Measurements from ENCODE around the gene RXRA.

RXRA gene

DNA sequence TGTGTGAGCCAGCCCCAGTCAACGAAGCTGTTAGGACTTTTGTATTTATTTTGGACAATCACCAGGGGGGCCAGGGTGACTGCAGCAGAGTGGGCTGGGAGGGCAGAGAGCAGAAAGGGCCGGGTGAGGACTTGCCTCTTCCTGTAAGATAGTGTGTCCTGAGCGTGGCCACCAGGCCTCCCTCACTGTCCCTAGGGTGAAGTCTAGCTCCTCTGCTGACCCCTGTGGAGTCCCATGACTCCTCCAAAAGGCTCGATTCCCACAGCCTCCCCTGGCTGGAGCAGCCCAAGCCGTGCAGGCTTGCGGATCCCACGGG, 147.8 kb downstream of the RXRA start:
- no peak for DNase-seq (ENCODE audit: low spot score)

DNA sequence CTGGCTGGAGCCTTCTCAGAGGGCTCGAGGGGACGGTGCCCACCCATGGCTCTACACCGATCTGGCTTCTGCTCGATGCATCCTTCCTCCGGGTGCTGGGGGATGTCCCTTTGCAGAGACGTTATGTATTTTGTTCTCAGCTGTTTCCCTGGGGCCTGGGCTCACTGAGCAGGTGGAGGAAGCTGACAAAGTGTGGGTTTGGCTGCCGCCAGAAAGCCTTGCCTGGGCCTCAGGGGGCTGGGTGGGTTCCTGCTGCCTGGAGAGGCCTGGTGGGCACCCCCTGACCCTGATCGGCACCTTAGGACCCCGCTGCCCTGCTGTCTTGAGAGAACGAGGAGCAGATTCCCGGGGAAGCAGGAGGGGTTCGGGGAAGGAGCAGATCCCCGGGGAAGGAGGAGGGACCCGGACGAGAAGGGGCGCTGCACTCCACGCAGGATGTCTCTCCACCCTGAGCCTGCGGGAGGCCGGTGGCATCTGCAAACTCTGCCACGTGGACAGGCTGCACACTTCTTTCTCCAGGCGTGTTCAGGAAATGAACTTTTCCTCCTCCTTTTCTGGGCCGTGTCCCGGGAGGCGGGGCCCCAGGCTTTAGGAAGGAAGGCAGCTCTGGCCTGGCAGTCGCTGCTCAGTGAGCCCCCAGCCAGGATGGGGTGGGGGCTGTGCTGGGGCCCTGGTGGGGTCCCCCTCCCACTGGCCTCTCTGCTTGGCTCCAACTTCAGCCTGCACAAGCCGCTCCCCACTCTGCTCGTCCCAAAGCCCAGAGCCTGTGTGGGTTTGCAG, 148.9 kb downstream of the RXRA start:
- DNase-seq (ENCODE audit: low spot score), result no peak

DNA sequence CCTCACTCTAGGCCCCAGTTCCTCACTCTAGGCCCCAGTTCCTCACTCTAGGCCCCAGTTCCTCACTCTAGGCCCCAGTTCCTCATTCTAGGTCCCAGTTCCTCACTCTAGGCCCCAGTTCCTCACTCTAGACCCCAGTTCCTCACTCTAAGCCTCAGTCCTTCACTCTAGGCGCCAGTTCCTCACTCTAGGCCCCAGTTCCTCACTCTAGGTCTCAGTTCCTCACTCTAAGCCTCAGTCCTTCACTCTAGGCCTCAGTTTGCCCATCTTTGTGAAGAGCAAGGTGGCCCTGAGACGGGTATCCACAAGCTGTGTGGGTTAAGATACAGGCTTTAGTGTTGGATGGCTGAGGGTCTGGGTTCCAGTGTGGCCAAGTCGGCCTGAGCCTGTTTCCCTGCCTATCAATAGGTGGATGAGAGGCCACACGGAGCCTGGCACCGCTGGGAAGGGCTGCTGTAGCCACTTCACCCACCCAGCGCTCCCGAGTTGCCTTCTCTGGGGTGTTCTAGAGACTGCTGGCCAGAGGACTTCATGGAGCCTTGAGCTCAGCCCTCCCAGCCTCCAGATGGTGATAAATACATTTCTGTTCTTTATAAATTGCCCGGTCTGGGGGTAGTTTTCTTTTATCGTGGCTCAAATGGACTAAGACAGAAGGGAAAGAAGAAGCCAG, 150.2 kb downstream of the RXRA start:
- no peak for DNase-seq (ENCODE audit: low spot score)

DNA sequence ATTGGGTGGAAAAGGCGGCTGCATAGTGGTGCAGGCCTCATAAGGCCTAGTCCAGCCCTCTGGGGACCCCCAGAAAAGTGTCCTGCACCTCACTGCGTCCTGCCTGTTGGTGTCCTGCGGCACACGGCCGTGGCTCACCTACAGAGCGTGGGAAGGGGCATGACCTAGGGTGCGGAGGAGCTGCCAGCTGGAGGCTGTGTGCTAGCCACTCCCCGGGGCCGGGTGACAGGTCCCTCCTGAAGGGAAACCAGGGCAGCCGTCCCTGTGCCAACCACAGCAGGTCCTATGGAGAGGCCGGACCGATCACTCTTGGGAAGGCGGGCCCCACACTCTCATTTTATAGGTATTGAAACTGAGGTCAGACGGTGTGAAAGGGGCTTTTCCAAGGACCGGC, 150.7 kb downstream of the RXRA start:
- DNase-seq (ENCODE audit: low spot score), result no peak

DNA sequence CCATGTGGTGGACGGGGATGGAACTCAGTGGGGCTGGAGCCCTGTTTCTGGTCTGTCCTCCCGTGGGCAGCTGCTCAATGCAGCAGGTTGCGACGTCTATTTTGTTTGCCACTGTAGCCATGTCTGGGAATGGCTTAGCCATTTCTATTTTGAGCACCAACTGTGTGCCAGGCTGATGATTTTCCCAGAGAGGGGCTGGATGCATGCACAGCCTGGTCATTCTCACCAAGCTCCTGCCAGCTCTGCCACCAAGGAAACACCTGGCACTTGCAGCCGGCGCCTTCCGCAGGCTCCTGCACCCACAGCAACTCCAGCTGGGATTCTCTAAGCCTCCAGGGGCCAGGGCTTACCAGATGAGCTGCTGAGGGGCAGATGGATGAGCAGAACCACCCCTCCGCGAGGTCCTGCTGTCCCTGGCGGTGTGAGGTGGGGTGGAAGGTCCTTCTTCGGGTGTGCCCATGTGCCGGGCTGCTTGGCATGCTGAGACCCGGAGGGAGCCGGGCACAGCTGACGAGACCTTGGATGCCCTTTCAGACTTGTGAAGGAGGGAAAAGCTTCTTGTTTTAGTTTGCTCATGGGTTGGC, 151.2 kb downstream of the RXRA start:
- no peak for DNase-seq (ENCODE audit: low spot score)

DNA sequence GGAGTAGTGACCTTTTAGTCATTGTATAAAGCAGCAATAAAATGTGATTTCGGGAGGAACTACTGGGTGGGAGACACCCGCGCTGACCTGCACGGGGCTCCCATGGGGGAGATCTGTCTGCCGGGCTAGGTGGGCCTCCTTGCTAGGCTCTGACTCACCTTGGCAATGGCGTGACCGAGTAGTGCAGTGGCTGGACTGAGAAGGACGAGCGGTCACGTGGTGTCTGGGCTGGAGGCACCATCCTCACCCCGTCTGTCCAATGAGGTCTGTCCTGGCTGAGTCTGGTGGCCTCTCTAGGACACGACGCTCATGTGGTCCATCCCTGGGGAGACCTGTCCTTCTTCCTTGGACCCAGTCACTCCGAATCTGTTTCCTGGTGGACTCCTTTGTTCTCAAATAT, 151.7 kb downstream of the RXRA start:
- no peak for DNase-seq (ENCODE audit: low spot score)

DNA sequence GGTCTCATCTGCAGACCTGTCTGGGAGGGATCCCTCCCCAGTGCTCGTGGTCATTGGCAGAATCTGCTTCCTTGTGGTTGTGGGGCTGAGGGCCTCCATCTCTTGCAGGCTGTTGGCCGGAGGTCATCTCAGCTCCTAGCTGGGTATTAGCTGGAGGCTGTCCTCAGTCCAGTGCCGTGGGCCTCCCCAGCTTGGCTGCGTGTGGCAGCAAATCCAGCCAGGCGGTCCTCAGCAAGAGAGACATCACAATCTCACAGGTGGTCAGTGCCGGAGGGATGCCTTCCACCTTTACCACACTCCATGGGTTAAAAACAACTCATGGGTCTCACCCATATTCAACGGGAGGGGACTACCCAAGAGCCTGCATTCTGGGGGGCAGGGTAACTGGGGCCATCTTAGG, 155.5 kb downstream of the RXRA start:
- no peak for DNase-seq (ENCODE audit: low spot score)

DNA sequence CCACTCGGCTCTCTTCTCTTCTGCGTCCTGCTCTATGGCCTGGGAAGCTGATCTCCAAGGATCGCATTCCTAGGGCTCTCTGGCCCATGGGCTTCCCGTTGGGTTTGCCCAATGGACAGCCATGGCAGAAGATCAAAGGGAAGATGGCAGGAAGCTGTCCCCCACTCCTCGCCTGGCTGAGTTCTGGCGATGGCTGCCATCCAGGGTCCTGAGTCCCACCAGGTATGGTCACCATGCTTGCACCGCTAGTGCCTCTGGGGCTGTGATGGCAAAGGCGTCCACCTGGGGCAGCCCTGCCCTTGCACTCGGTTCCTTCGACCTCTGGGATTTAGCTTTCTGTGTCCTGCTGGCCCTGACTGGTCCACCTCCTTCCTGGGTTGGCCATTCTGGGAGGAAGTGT, 156.0 kb downstream of the RXRA start:
- DNase-seq (ENCODE audit: low spot score), result no peak

DNA sequence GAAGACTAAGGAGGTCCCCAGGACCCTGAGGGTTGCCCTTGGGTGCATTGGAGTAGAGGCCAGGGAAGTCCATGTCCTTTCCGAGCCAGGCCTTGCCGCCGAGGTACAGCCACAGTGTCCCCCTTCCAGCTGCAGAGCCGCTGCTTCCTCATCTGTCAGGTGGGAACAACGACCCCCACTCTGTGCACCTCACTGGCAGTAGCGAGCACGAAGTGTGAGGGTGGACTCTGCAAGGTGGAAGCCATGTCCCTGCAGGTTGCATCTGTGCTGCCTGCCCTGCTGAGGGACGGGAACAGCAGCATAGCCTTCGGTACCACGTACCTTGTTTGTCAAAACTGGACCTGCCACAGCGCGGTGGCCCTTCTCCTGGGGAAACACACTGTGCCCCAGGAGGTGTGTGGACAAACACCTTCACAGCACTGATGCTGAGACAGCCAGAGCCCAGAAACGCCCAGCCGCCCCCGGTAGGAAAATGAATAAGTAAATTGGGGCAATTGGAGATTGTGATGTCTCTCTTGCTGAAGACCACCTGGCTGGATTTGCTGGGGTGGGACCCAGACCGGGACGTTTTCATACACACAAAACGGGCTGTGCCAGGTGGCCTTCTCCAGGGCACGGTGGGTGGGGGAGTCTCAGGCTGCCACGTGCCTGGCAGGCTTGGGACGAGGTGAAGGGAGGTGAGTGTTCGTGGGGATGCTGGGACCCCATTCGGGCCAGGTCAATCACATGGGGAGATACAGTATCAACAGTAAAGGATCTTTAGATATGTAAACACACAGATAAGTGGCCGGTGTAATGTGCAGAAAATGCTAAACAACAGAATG, 157.3 kb downstream of the RXRA start:
- DNase-seq (ENCODE audit: low spot score), result no peak

DNA sequence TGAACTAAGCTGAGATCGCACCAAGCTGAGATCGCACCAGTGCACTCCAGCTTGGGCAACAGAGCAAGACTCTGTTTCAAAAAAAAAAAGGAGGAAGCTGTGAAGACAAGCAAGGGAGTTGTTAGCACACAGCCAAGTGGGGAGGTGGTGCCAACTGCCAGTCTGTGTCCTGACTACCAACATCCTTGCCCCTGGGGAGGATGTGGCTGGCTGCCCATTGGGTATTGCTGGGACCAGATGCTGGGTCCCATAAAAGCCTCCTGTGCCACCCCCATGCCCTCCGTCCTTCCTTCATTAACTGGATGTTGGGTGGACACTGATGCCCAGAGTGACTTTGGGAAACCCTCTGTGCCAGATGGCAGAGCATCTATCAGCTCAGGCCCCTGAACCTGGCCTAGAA, 158.2 kb downstream of the RXRA start:
- DNase-seq (ENCODE audit: low spot score), result peak; percentile 33

DNA sequence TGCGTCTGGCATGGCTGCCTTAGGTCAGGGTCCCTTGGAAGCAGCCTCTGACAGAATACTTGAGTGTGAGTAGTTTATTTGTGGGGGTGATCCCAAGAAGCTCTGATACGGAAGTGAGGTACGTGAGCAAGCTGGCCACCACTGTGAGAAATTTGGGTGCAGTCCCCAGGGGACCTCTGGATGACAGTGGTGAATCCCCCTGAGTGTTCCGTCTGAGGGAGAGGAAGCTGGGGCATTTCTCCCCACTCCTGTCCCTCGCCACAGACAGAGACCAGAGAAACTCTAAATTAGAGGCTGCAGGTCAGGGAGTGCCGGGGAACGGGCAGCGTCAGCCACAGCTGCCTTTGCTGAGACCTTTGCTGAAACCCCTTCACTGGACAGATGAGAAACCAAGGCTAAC, 159.4 kb downstream of the RXRA start:
- no peak for DNase-seq (ENCODE audit: low spot score)

DNA sequence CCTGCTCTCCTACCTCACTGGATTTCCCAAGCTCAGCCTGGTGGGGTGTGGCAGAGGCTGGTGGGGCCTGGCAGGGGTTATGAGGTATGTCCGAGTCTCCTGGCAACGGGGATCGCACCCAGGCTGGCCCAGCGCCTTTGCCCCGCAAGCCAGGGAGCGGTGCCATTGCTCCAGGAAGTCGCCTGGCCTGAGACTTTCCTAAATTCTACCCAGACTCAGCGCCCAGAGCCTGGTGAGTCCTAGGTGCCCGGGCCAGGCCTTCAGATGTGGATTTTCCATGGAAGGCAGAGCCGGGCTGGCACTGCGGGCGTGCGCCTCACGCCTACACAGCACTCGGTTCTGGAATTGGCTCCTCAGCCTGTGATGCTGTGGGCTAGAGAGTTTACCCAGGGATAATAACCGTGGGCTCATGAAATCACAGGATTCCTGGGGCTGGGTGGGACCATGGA, 159.9 kb downstream of the RXRA start:
- DNase-seq (ENCODE audit: low spot score), result no peak

DNA sequence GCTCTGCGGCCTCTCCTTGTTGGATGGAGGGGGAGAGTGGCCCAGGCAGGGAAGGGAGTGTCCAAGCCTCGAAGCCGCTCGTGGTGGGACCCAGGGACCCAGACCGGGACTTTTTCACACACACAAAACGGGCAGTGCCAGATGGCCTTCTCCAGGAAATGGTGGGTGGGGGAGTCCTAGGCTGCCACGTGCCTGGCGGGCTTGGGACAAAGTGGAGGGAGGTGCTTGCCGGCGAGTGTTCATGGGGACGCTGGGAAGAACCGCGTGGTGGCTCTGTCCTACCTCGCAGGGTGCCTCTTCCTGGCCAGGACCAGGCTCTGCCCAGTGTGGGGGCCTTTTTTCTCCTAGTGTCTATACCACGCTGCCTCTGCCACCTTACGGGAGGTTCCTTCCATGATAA, 160.3 kb downstream of the RXRA start:
- DNase-seq (ENCODE audit: low spot score), result no peak
